GM23248 (cell line): ENCODE results near the gene PIRT. TPM values are rescaled to one million over a fixed set of nuclear protein-coding genes. Genes with fewer than 3 reads are reported as not detected.

Experiments used
- DNase-seq: peaks from one replicate; pipeline ENCODE4 v3.0.0-alpha.2; 2015
- H2AFZ ChIP-seq: fragments of 200-600 bp; sonication (generic); 2 replicates; pipeline ENCODE4 v1.6.1; 2016; ENCODE audit warnings: antibody characterized with exemption
- H3F3A ChIP-seq: fragments of 200-600 bp; sonication (generic); 2 replicates; pipeline ENCODE4 v1.6.1; 2016; ENCODE audit warnings: mild to moderate bottlenecking, antibody characterized with exemption, mixed run types; ENCODE audit not compliant: insufficient read depth
- H3K27ac ChIP-seq: fragments of 200-600 bp; sonication (generic); 2 replicates; pipeline ENCODE4 v1.5.1; 2016; ENCODE audit warnings: mild to moderate bottlenecking
- H3K27me3 ChIP-seq: fragments of 200-600 bp; sonication (generic); replicated peaks from 2 replicates; pipeline ENCODE4 v1.6.1; 2016; ENCODE audit warnings: mild to moderate bottlenecking; ENCODE audit not compliant: insufficient read depth
- H3K36me3 ChIP-seq: fragments of 200-600 bp; sonication (generic); 2 replicates; pipeline ENCODE4 v1.6.1; 2016; ENCODE audit warnings: low read depth, mild to moderate bottlenecking
- H3K4me1 ChIP-seq: fragments of 200-600 bp; sonication (generic); 2 replicates; pipeline ENCODE4 v1.6.1; 2016; ENCODE audit warnings: mild to moderate bottlenecking; ENCODE audit not compliant: insufficient read depth
- H3K4me2 ChIP-seq: fragments of 200-600 bp; sonication (generic); one replicate; pipeline ENCODE4 v1.6.1; 2016; ENCODE audit warnings: mild to moderate bottlenecking; ENCODE audit not compliant: unreplicated experiment
- H3K4me3 ChIP-seq: fragments of 200-600 bp; sonication (generic); 2 replicates; pipeline ENCODE4 v1.5.1; 2016; ENCODE audit warnings: mild to moderate bottlenecking
- H3K79me2 ChIP-seq: fragments of 200-600 bp; sonication (generic); 2 replicates; pipeline ENCODE4 v1.6.1; 2016; ENCODE audit warnings: mild to moderate bottlenecking; ENCODE audit not compliant: insufficient read depth
- H3K9ac ChIP-seq: fragments of 200-600 bp; sonication (generic); 2 replicates; pipeline ENCODE4 v1.6.1; 2016; ENCODE audit warnings: mild to moderate bottlenecking
- H3K9me2 ChIP-seq: fragments of 200-600 bp; sonication (generic); 2 replicates; pipeline ENCODE4 v1.6.1; 2016; ENCODE audit warnings: mixed run types, mild to moderate bottlenecking, moderate library complexity; ENCODE audit not compliant: insufficient read depth
- H3K9me3 ChIP-seq: fragments of 200-600 bp; sonication (generic); one replicate; pipeline ENCODE4 v1.6.1; 2017; ENCODE audit warnings: low read depth
- H4K20me1 ChIP-seq: fragments of 200-600 bp; sonication (generic); 2 replicates; pipeline ENCODE4 v1.6.0; 2016; ENCODE audit not compliant: insufficient read depth
- EZH2 ChIP-seq: fragments of 200-600 bp; sonication (generic); IDR thresholded peaks from 2 replicates; pipeline ENCODE4 v1.6.1; 2018; ENCODE audit warnings: antibody characterized with exemption, mild to moderate bottlenecking; ENCODE audit not compliant: insufficient read depth, poor library complexity, severe bottlenecking
- EZH2phosphoT487 ChIP-seq: fragments of 200-600 bp; sonication (generic); IDR thresholded peaks from 2 replicates; pipeline ENCODE4 v1.6.1; 2018; ENCODE audit warnings: antibody characterized with exemption, moderate library complexity, mild to moderate bottlenecking, low read depth; ENCODE audit not compliant: insufficient read depth
- WGBS, 2 experiments: methylation state at CpG; one replicate each; pipeline ENCODE4 v1.1.6; 2015 to 2017; ENCODE audit warnings: low lambda C conversion rate in 2 of 2, low coverage in 1 of 2; ENCODE audit errors: missing lambda C conversion rate in 2 of 2; 5-methylcytosine and 5-hydroxymethylcytosine counted together
- in situ Hi-C: fragments of 300-500 bp; cut with MboI; formaldehyde crosslinking; loops from 2 replicates; pipeline ENCODE4 v1.15.0; 2020
- polyA plus RNA-seq: library from polyadenylated mRNA; unstranded; fragments of >200 nt; fragmentation: Nextera tagmentation; extraction: Ambion mirVana; gene quantifications from 2 replicates; pipeline ENCODE4 v1.2.1, GENCODE V29; 2016
- small RNA-seq: library from RNA; depleted of rRNA; stranded (forward); fragments of <200 nt; gene quantifications from one replicate; pipeline ENCODE3, GENCODE V24; 2014; ENCODE audit warnings: low read depth, low replicate concordance
- total RNA-seq: library from RNA; depleted of rRNA; stranded (reverse); fragments of >200 nt; shearing (Covaris generic); gene quantifications from 2 replicates; pipeline ENCODE4 v1.2.3, GENCODE V29; 2014; rRNA removed

Gene PIRT
- total and polyA plus RNA-seq, 2 experiments from 2014 or later = not detected

DNA sequence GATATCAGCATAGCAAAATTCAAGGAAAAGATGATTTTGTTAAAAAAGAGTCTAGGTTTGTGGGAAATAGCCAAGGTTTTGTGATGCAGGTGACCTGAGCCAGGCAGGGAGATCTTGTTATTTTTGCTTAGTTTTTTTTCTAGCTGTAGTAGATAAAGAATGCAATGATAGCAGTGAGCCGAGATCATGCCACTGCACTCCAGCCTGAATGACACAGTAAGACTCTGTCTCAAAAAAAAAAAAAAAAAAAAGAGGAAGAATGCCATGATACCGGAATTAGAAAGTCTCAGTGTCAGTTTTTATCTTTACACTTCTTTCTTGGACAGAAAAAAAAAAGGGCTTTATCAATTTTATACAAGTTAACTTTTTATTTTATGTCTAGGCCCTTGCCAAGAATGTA lies 61.5 kb downstream of the PIRT start:
- no peaks in the 10 kb centered on the region for H3F3A ChIP-seq
- H2AFZ ChIP-seq = no peak overlapping the region
- H3K79me2 ChIP-seq = no peaks in the 10 kb centered on the region
- no peak overlapping the region for H3K9ac ChIP-seq
- WGBS, 2 experiments = 48 to 51% methylated on average over 2 of the region's 2 CpGs
- H3K27me3 ChIP-seq = no peaks in the 10 kb centered on the region
- H3K4me2 ChIP-seq = no peak overlapping the region
- in situ Hi-C loops = no loop called here
- H3K9me2 ChIP-seq = no peaks in the 10 kb centered on the region
- no peaks in the 10 kb centered on the region for H3K36me3 ChIP-seq
- no peak for TF ChIP-seq EZH2
- TF ChIP-seq EZH2phosphoT487 = no peak
- no peaks in the 10 kb centered on the region for H4K20me1 ChIP-seq
- no peak overlapping the region for H3K4me3 ChIP-seq
- H3K4me1 ChIP-seq = no peaks in the 10 kb centered on the region
- H3K9me3 ChIP-seq = no peaks in the 10 kb centered on the region
- no peak for DNase-seq
- no peak overlapping the region for H3K27ac ChIP-seq

DNA sequence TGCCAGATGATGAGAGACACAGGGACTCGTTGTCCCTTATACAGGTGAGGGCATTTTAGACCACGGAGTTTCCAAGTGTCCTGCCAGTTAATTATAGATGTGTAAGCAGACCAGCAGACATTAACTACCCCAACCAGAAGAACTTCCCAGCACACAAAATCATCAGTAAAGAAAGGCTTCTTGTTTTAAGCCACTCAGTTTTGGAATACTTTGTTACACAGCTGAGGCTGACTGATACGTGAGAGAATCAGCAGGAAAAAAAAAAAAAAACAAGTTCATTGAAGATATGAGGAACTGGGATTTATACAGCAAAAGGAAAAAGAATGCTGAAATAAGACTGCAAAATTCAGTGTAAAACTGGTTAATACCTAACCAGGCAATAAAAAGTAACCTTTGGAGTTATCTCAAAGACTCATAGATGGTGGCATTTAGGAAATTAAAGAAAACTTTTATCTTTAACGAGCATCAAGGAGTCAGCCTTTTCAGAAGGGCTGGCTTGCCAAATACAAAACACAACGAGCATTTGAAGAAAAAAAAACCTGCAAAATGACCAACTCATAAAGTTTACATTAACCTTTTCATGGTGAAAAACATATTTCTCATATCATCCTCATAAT lies 62.0 kb downstream of the PIRT start:
- in situ Hi-C loops = no loop called here
- no peaks in the 10 kb centered on the region for H3K36me3 ChIP-seq

DNA sequence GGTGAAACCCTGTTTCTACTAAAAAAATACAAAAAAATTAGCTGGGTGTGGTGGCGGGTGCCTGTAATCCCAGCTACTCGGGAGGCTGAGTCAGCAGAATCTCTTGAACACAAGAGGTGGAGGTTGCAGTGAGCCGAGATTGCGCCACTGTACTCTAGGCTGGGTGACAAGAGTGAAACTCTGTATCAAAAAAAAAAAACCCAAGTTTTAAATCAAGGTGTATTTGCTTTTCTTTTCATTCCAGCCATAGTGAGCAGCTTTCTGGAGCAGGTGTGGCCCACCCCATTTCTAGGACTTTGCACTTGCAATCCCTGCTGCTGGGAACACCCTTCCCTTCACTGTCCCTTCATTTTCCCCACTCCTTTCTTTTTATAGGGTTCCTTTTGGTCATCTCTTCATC lies 62.8 kb downstream of the PIRT start:
- DNase-seq = no peak
- Histone ChIP-seq H3K9me2 (no peaks in the 10 kb centered on the region), H3K9me3 (no peaks in the 10 kb centered on the region), H3K27me3 (no peaks in the 10 kb centered on the region), H3K36me3 (no peaks in the 10 kb centered on the region), H3K79me2 (no peaks in the 10 kb centered on the region), H3K4me1 (no peaks in the 10 kb centered on the region), H3F3A (no peaks in the 10 kb centered on the region), H2AFZ (no peak overlapping the region), H3K27ac (no peak overlapping the region), H3K9ac (no peak overlapping the region), H3K4me2 (no peak overlapping the region), H3K4me3 (no peak overlapping the region), H4K20me1 (no peaks in the 10 kb centered on the region)
- 52 to 68% methylated on average over 4 of the region's 4 CpGs for WGBS, 2 experiments
- in situ Hi-C loops = no loop called here
- TF ChIP-seq EZH2phosphoT487 (no peak), EZH2 (no peak)

More for the DNA sequence above, 62.0 kb downstream of the PIRT start:
- TF ChIP-seq EZH2phosphoT487 = no peak
- TF ChIP-seq EZH2 = no peak
- no peak overlapping the region for H3K4me2 ChIP-seq
- WGBS, 2 experiments = 35 to 43% methylated on average over 5 of the region's 5 CpGs
- no peaks in the 10 kb centered on the region for H3K9me2 ChIP-seq
- no peak overlapping the region for H3K9ac ChIP-seq
- no peak overlapping the region for H3K27ac ChIP-seq
- H3K4me1 ChIP-seq = no peaks in the 10 kb centered on the region
- no peak for DNase-seq
- no peaks in the 10 kb centered on the region for H3K27me3 ChIP-seq
- no peak overlapping the region for H2AFZ ChIP-seq
- no peaks in the 10 kb centered on the region for H3F3A ChIP-seq
- H3K9me3 ChIP-seq = no peaks in the 10 kb centered on the region
- H4K20me1 ChIP-seq = no peaks in the 10 kb centered on the region
- H3K79me2 ChIP-seq = no peaks in the 10 kb centered on the region
- H3K4me3 ChIP-seq = no peak overlapping the region

DNA sequence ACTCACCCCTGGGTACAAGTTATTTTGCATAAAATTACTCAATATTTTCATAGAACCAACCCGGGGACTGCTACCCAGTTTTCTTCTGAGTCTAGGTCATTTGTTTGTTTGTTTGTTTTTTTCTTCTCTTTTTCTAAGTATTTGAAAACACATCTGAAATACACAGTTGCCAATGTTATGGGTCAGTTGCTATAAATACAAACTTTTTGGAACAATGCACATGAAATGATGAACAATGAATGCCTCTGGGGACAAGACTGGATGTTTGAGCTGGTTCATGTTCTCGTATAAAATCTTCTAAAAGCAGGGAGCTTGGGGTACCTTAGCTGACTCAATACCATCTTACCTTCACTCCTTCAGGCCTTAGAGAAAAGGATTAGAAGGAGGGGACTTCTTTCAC lies 64.5 kb downstream of the PIRT start:
- Histone ChIP-seq H3K9me2 (no peaks in the 10 kb centered on the region), H3K9me3 (no peaks in the 10 kb centered on the region), H3F3A (no peaks in the 10 kb centered on the region), H3K27me3 (no peaks in the 10 kb centered on the region), H4K20me1 (no peaks in the 10 kb centered on the region), H2AFZ (no peak overlapping the region), H3K4me2 (no peak overlapping the region), H3K4me1 (no peaks in the 10 kb centered on the region), H3K27ac (no peak overlapping the region), H3K4me3 (no peak overlapping the region), H3K36me3 (no peaks in the 10 kb centered on the region), H3K79me2 (no peaks in the 10 kb centered on the region), H3K9ac (no peak overlapping the region)
- WGBS, 2 experiments = 2 to 5% methylated on average over 2 of the region's 2 CpGs
- no peak for DNase-seq
- no peak for TF ChIP-seq EZH2
- no peak for TF ChIP-seq EZH2phosphoT487
- in situ Hi-C loops = no loop called here

Small RNA genes lying within 50 kb of the gene (small RNA-seq; reads per million reads assigned to genes)
- not detected for gene AC015908.2
- gene RNU6-1065P = not detected
- not detected for gene TMEM238L

Other genes with a start within 250 kb of the PIRT start
- 1.1 and 3.1 TPM in 2 replicates for gene MYH3, start 180.8 kb downstream of the PIRT start, total RNA-seq
- gene MYH3, start 180.8 kb downstream of the PIRT start, polyA plus RNA-seq = 0.26 TPM in 1 of 2 replicates, not detected in the other
- 25.6 and 51.1 TPM in 2 replicates for gene SCO1, start 140.6 kb downstream of the PIRT start, total RNA-seq
- 40.4 and 40.5 TPM in 2 replicates for gene SCO1, start 140.6 kb downstream of the PIRT start, polyA plus RNA-seq
- gene ADPRM, start 140.5 kb downstream of the PIRT start, total RNA-seq = 8.6 and 16.1 TPM in 2 replicates
- 14.3 and 15.4 TPM in 2 replicates for gene ADPRM, start 140.5 kb downstream of the PIRT start, polyA plus RNA-seq
- gene TMEM220, start 108.1 kb downstream of the PIRT start, total RNA-seq = 0.54 and 5.6 TPM in 2 replicates
- gene TMEM220, start 108.1 kb downstream of the PIRT start, polyA plus RNA-seq = 8.0 and 9.5 TPM in 2 replicates
- not detected in 2 replicates for gene TMEM238L, start 34.0 kb downstream of the PIRT start, total RNA-seq
- gene TMEM238L, start 34.0 kb downstream of the PIRT start, polyA plus RNA-seq = not detected in 2 replicates